Measurements from ENCODE around the gene DNAJB9. TPM values are rescaled to one million over a fixed set of nuclear protein-coding genes. Genes with fewer than 3 reads are reported as not detected.
"Not testable (repeated sequence)": the region's sequence is repeated elsewhere in the genome, so short reads cannot be mapped to it uniquely, and the experiment has no call there.

DNAJB9 gene
- total and polyA plus RNA-seq, 2 donors (not counting 1 experiment from before 2014, with no cell fraction given): 8.3 to 52.4 TPM

DNA sequence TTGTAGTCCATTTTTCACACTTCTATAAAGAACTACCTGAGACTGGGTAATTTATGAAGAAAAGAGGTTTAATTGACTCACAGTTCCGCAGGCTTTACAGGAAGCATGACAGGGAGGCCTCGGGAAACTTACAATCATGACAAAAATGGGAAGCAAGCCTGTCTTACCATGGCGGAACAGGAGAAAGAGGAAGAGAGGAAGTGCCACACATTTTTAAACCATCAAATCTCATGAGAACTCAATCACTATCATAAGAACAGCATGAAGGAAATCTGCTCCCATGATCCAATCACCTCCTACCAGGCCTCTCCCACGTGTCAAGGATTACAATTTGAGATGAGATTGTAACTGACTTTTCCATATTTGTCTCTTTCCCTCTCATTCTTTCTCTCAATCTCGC, 34.4 kb upstream of the DNAJB9 start:
- Histone ChIP-seq H3K9ac (ENCODE audit: insufficient read depth, low read length) (no peak overlapping the region), H4K20me1 (ENCODE audit: control insufficient read depth, extremely low read depth, insufficient read depth, low read length) (no peaks in the 10 kb centered on the region), H3K27me3 (ENCODE audit: control insufficient read depth, insufficient read depth, low read length) (no peaks in the 10 kb centered on the region), H3K27ac (ENCODE audit: insufficient read depth, low read length) (no peak overlapping the region), H2AFZ (ENCODE audit: low read length) (no peak overlapping the region), H3K4me1 (ENCODE audit: control insufficient read depth, extremely low read depth, insufficient read depth, low read length) (no peaks in the 10 kb centered on the region), H3K4me3 (replicated peaks in 1 of 4; ENCODE audit: control extremely low read depth in 1 of 4, insufficient read depth in 1 of 4, low read depth in 3 of 4, low read length in 4 of 4) (no peak overlapping the region), H3K4me2 (ENCODE audit: extremely low read depth, insufficient read depth, low read length) (no peak overlapping the region), H3K79me2 (ENCODE audit: control insufficient read depth, insufficient read depth, low read length) (no peaks in the 10 kb centered on the region), H3K9me3 (ENCODE audit: control insufficient read depth, insufficient read depth, low read depth, low read length) (no peaks in the 10 kb centered on the region), H3K36me3 (ENCODE audit: control insufficient read depth, insufficient read depth, low read length) (no peaks in the 10 kb centered on the region)
- DNase-seq (ENCODE audit: low read depth in 2 of 2): no peak
- no peak for TF ChIP-seq EZH2 (IDR thresholded peaks at IDR 0.05; ENCODE audit: low read length, missing control alignments)
- TF ChIP-seq, protein P1, sequence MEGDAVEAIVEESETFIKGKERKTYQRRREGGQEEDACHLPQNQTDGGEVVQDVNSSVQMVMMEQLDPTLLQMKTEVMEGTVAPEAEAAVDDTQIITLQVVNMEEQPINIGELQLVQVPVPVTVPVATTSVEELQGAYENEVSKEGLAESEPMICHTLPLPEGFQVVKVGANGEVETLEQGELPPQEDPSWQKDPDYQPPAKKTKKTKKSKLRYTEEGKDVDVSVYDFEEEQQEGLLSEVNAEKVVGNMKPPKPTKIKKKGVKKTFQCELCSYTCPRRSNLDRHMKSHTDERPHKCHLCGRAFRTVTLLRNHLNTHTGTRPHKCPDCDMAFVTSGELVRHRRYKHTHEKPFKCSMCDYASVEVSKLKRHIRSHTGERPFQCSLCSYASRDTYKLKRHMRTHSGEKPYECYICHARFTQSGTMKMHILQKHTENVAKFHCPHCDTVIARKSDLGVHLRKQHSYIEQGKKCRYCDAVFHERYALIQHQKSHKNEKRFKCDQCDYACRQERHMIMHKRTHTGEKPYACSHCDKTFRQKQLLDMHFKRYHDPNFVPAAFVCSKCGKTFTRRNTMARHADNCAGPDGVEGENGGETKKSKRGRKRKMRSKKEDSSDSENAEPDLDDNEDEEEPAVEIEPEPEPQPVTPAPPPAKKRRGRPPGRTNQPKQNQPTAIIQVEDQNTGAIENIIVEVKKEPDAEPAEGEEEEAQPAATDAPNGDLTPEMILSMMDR (conservative IDR thresholded peaks at IDR 0.05 in 1 of 2, IDR thresholded peaks at IDR 0.05 in 1 of 2; ENCODE audit: low read depth in 1 of 2, low read length in 2 of 2): no peak

DNA sequence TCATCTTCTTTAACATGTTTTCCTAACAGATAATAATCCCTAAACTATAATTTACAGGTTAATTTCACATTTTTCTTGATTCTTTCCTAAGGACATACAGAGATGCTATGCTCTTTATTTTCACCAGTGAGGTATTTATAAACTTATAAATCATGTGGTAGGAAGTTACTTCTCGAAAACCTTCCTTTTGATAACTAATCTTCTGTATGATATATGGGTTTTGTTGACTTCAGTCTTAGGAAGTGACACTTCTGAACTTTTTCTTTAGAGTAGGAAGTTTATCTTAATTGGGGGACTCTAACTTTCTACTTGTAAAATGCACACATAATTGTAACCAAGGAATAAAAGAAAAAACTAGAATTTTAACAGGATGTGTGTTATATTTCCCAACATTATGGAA, 33.9 kb upstream of the DNAJB9 start:
- no peaks in the 10 kb centered on the region for H3K27me3 ChIP-seq (ENCODE audit: control insufficient read depth, insufficient read depth, low read length)
- no peak overlapping the region for H3K4me3 ChIP-seq (replicated peaks in 1 of 4; ENCODE audit: control extremely low read depth in 1 of 4, insufficient read depth in 1 of 4, low read depth in 3 of 4, low read length in 4 of 4)
- no peak for DNase-seq (ENCODE audit: low read depth in 2 of 2)
- H3K79me2 ChIP-seq (ENCODE audit: control insufficient read depth, insufficient read depth, low read length): no peaks in the 10 kb centered on the region
- H3K36me3 ChIP-seq (ENCODE audit: control insufficient read depth, insufficient read depth, low read length): no peaks in the 10 kb centered on the region
- H3K9me3 ChIP-seq (ENCODE audit: control insufficient read depth, insufficient read depth, low read depth, low read length): no peaks in the 10 kb centered on the region
- H3K9ac ChIP-seq (ENCODE audit: insufficient read depth, low read length): no peak overlapping the region
- no peaks in the 10 kb centered on the region for H4K20me1 ChIP-seq (ENCODE audit: control insufficient read depth, extremely low read depth, insufficient read depth, low read length)
- no peak overlapping the region for H3K27ac ChIP-seq (ENCODE audit: insufficient read depth, low read length)
- no peak overlapping the region for H3K4me2 ChIP-seq (ENCODE audit: extremely low read depth, insufficient read depth, low read length)
- no peaks in the 10 kb centered on the region for H3K4me1 ChIP-seq (ENCODE audit: control insufficient read depth, extremely low read depth, insufficient read depth, low read length)
- H2AFZ ChIP-seq (ENCODE audit: low read length): no peak overlapping the region
- TF ChIP-seq, protein P1 (conservative IDR thresholded peaks at IDR 0.05 in 1 of 2, IDR thresholded peaks at IDR 0.05 in 1 of 2; ENCODE audit: low read depth in 1 of 2, low read length in 2 of 2): no peak
- TF ChIP-seq EZH2 (IDR thresholded peaks at IDR 0.05; ENCODE audit: low read length, missing control alignments): no peak

DNA sequence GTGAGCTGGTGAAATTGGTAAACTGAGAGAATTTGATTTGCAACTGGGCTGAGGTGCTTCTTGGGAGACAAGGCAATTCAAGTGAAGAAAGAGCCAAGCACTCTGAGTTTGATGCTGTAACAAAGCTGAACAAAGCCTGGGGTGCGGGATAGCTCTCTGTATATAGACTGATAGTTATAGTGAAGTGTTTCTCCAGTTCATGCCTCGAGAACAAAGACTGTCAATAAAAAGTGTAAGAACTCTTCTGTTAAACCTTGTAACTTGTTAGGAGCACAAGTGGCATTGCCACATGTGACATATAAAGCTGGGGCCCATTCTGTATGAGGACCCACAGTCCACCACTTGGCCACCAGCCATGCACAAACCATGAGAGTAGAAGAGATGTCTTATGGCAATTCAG, 32.4 kb upstream of the DNAJB9 start:
- Histone ChIP-seq H3K4me1 (ENCODE audit: control insufficient read depth, extremely low read depth, insufficient read depth, low read length) (no peaks in the 10 kb centered on the region), H3K4me3 (replicated peaks in 1 of 4; ENCODE audit: control extremely low read depth in 1 of 4, insufficient read depth in 1 of 4, low read depth in 3 of 4, low read length in 4 of 4) (no peak overlapping the region), H2AFZ (ENCODE audit: low read length) (no peak overlapping the region), H4K20me1 (ENCODE audit: control insufficient read depth, extremely low read depth, insufficient read depth, low read length) (no peaks in the 10 kb centered on the region), H3K27me3 (ENCODE audit: control insufficient read depth, insufficient read depth, low read length) (no peaks in the 10 kb centered on the region), H3K4me2 (ENCODE audit: extremely low read depth, insufficient read depth, low read length) (no peak overlapping the region), H3K79me2 (ENCODE audit: control insufficient read depth, insufficient read depth, low read length) (no peaks in the 10 kb centered on the region), H3K9me3 (ENCODE audit: control insufficient read depth, insufficient read depth, low read depth, low read length) (no peaks in the 10 kb centered on the region), H3K27ac (ENCODE audit: insufficient read depth, low read length) (no peak overlapping the region), H3K9ac (ENCODE audit: insufficient read depth, low read length) (no peak overlapping the region), H3K36me3 (ENCODE audit: control insufficient read depth, insufficient read depth, low read length) (no peaks in the 10 kb centered on the region)
- DNase-seq (ENCODE audit: low read depth in 2 of 2): no peak
- TF ChIP-seq EZH2 (IDR thresholded peaks at IDR 0.05; ENCODE audit: low read length, missing control alignments): no peak
- TF ChIP-seq, protein P1 (conservative IDR thresholded peaks at IDR 0.05 in 1 of 2, IDR thresholded peaks at IDR 0.05 in 1 of 2; ENCODE audit: low read depth in 1 of 2, low read length in 2 of 2): no peak

DNA sequence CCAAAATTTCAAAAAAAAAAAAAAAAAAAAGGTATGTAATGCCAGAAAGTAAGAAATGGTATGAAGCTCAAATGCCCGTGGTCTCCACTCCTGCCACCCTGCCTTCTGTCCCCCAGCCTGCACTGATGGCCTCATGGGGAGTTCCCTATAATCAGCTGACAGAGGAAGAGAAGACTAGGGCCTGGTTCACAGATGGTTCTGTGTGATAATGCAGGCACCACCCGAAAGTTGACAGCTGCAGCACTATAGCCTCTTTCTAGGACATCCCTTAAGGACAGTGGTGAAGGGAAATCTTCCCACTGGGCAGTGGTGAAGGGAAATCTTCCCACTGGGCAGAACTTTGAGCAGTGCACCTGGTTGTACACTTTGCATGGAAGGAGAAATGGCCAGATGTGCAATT, 31.4 kb upstream of the DNAJB9 start:
- H3K36me3 ChIP-seq (ENCODE audit: control insufficient read depth, insufficient read depth, low read length); H2AFZ ChIP-seq (ENCODE audit: low read length); H3K4me1 ChIP-seq (ENCODE audit: control insufficient read depth, extremely low read depth, insufficient read depth, low read length); DNase-seq (ENCODE audit: low read depth in 2 of 2); H3K9ac ChIP-seq (ENCODE audit: insufficient read depth, low read length); H3K4me2 ChIP-seq (ENCODE audit: extremely low read depth, insufficient read depth, low read length); H3K79me2 ChIP-seq (ENCODE audit: control insufficient read depth, insufficient read depth, low read length); H3K9me3 ChIP-seq (ENCODE audit: control insufficient read depth, insufficient read depth, low read depth, low read length); H3K4me3 ChIP-seq (replicated peaks in 1 of 4; ENCODE audit: control extremely low read depth in 1 of 4, insufficient read depth in 1 of 4, low read depth in 3 of 4, low read length in 4 of 4); H4K20me1 ChIP-seq (ENCODE audit: control insufficient read depth, extremely low read depth, insufficient read depth, low read length); H3K27me3 ChIP-seq (ENCODE audit: control insufficient read depth, insufficient read depth, low read length); H3K27ac ChIP-seq (ENCODE audit: insufficient read depth, low read length): not testable (repeated sequence)

DNA sequence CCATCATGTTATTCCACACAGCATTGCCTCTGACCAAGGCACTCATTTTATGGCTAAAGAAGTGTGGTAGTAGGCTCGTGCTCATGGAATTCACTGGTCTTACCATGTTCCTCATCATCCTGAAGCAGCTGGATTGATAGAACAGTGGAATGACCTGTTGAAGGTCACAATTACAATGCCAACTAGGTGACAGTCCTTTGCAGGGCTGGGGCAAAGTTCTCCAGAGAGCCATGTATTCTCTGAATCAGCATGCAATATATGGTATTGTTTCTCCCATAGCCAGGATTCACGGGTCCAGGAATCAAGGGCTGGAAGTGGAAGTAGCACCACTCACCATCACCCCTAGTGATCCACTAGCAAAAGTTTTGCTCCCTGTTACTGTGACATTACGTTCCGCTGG, 31.0 kb upstream of the DNAJB9 start:
- not testable (repeated sequence) for H3K27me3 ChIP-seq (ENCODE audit: control insufficient read depth, insufficient read depth, low read length); H2AFZ ChIP-seq (ENCODE audit: low read length); H4K20me1 ChIP-seq (ENCODE audit: control insufficient read depth, extremely low read depth, insufficient read depth, low read length); H3K4me1 ChIP-seq (ENCODE audit: control insufficient read depth, extremely low read depth, insufficient read depth, low read length); H3K79me2 ChIP-seq (ENCODE audit: control insufficient read depth, insufficient read depth, low read length); H3K9ac ChIP-seq (ENCODE audit: insufficient read depth, low read length); H3K27ac ChIP-seq (ENCODE audit: insufficient read depth, low read length); DNase-seq (ENCODE audit: low read depth in 2 of 2); H3K36me3 ChIP-seq (ENCODE audit: control insufficient read depth, insufficient read depth, low read length); H3K4me3 ChIP-seq (replicated peaks in 1 of 4; ENCODE audit: control extremely low read depth in 1 of 4, insufficient read depth in 1 of 4, low read depth in 3 of 4, low read length in 4 of 4); H3K9me3 ChIP-seq (ENCODE audit: control insufficient read depth, insufficient read depth, low read depth, low read length); H3K4me2 ChIP-seq (ENCODE audit: extremely low read depth, insufficient read depth, low read length)
